NCI-H345 treated with DMSO at 0.1 percent for 48 hours (cell line): ENCODE data around the gene RUBCN.
"Not testable (repeated sequence)": the region's sequence is repeated elsewhere in the genome, so short reads cannot be mapped to it uniquely, and the experiment has no call there.

Experiments used
- DNase-seq: peaks from one replicate; lab custom pipeline; 2025; ENCODE audit not compliant: unreplicated experiment; lab: John Stamatoyannopoulos, UW

RUBCN gene

GRCh38 chr3:197686899-197687298 lies 49.8 kb downstream of the RUBCN start:
- no peak for DNase-seq

- no peak for DNase-seq
Observed at GRCh38 chr3:197685546-197685945, 51.2 kb downstream of the RUBCN start.

- no peak for DNase-seq
Observed at GRCh38 chr3:197683191-197683590, 53.5 kb downstream of the RUBCN start.

- no peak for DNase-seq
Observed at GRCh38 chr3:197682713-197683112, 54.0 kb downstream of the RUBCN start.

- DNase-seq, result no peak
Observed at GRCh38 chr3:197680955-197681521, 55.7 kb downstream of the RUBCN start.

- DNase-seq, result no peak
Observed at GRCh38 chr3:197675951-197676350, 60.8 kb downstream of the RUBCN start.

GRCh38 chr3:197675563-197675860 lies 61.2 kb downstream of the RUBCN start:
- no peak for DNase-seq

- no peak for DNase-seq
Observed at GRCh38 chr3:197674741-197675562, 61.8 kb downstream of the RUBCN start.

GRCh38 chr3:197673170-197673569 lies 63.5 kb downstream of the RUBCN start:
- DNase-seq, result no peak

- no peak for DNase-seq
Observed at GRCh38 chr3:197670361-197670760, 66.3 kb downstream of the RUBCN start.

- no peak for DNase-seq
Observed at GRCh38 chr3:197667968-197668367, 68.7 kb downstream of the RUBCN start.

GRCh38 chr3:197667293-197667692 lies 69.4 kb downstream of the RUBCN start:
- DNase-seq, result not testable (repeated sequence)

GRCh38 chr3:197666221-197666842 lies 70.4 kb downstream of the RUBCN start:
- not testable (repeated sequence) for DNase-seq

GRCh38 chr3:197665549-197665948 lies 71.2 kb downstream of the RUBCN start:
- not testable (repeated sequence) for DNase-seq

- not testable (repeated sequence) for DNase-seq
Observed at GRCh38 chr3:197665142-197665491, 71.6 kb downstream of the RUBCN start.

- DNase-seq, result not testable (repeated sequence)
Observed at GRCh38 chr3:197664414-197665141, 72.1 kb downstream of the RUBCN start.

GRCh38 chr3:197663367-197664140 lies 73.2 kb downstream of the RUBCN start:
- DNase-seq, result not testable (repeated sequence)

GRCh38 chr3:197662352-197662751 lies 74.4 kb downstream of the RUBCN start:
- DNase-seq, result not testable (repeated sequence)

- not testable (repeated sequence) for DNase-seq
Observed at GRCh38 chr3:197661874-197662273, 74.8 kb downstream of the RUBCN start.

- not testable (repeated sequence) for DNase-seq
Observed at GRCh38 chr3:197661234-197661834, 75.4 kb downstream of the RUBCN start.
